ENCODE data around the gene MRPL14. TPM values are rescaled to one million over a fixed set of nuclear protein-coding genes. Genes with fewer than 3 reads are reported as not detected.
A peak's percentile ranks its signal among the peaks of the same experiment; 100 is the strongest.

Gene MRPL14
- total and polyA plus RNA-seq, 10 of the 15 experiments (the other 5 are each of a cell fraction or from before 2014, with no cell fraction given), result 80.5 to 294 (median 122) TPM

DNA sequence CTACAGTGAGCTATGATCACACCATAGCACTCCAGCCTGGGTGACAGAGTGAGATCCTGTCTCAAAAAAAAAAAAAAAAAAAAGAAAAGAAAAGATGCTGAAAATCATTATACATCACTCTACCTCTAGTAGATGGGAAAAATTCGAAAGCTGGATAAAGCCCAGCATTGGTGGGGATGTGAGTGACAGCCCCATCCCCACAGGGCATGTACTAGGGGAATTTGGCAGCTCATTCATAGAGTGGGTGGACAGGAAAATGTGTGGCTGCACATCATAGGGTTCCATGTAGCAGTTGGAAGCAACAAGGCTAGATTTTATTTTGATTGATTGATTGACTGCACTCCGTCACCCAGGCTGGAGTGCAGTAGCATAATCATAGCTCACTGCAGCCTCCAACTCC is 42.0 kb downstream of the MRPL14 start:
- Histone ChIP-seq H2AFZ (ENCODE audit: control insufficient read depth, low read depth, low read length) (no peak overlapping the region), H3K4me3 (no peak overlapping the region), H3K36me3 (ENCODE audit: control insufficient read depth in 2 of 2, insufficient read depth in 2 of 2, low read length in 1 of 2) (no peaks in the 10 kb centered on the region), H3K27me3 (replicated peaks in 1 of 2; ENCODE audit: control insufficient read depth in 2 of 2, insufficient read depth in 2 of 2, low read length in 1 of 2) (no peaks in the 10 kb centered on the region), H3K4me1 (ENCODE audit: control insufficient read depth, insufficient read depth, low read length) (peaks cover 12% of the 10 kb centered on the region), H3K9me3 (replicated peaks; ENCODE audit: control insufficient read depth, insufficient read depth, low read length) (no peaks in the 10 kb centered on the region), H3K27ac (ENCODE audit: control insufficient read depth, insufficient read depth) (no peak overlapping the region), H3K79me2 (ENCODE audit: control insufficient read depth, insufficient read depth, low read length) (no peaks in the 10 kb centered on the region), H4K20me1 (ENCODE audit: control insufficient read depth, insufficient read depth) (no peaks in the 10 kb centered on the region), H3K9ac (ENCODE audit: control insufficient read depth, insufficient read depth, low read length) (no peak overlapping the region), H3K4me2 (ENCODE audit: control insufficient read depth, insufficient read depth) (no peak overlapping the region)
- DNase-seq (ENCODE audit: low read depth, low spot score) (no peak), ATAC-seq (no peak), FAIRE-seq (no peak)
- BruUV-seq (replicated peaks), result no TSS peak
- SMC1A ChIA-PET (ENCODE audit: uncharacterized antibody, unreplicated experiment), result interaction anchor here (0.6 to 1.1 kb wide), 4 partner anchors 11 to 675 kb away, joined by 3 read pairs; no protein-coding TSS in a partner anchor
- 47% methylated on average over 2 of the region's 2 CpGs for WGBS (ENCODE audit: insufficient coverage, insufficient replicate concordance, low lambda C conversion rate, missing lambda C conversion rate)
- RAD21 ChIA-PET (ENCODE audit: unreplicated experiment), result interaction anchor here (0.6 to 1.1 kb wide), 3 partner anchors 11 to 332 kb away, joined by 3 to 4 read pairs (median 3); no protein-coding TSS in a partner anchor
- POLR2A ChIA-PET, result interaction anchor here (0.6 to 0.7 kb wide), 2 partner anchors 58 to 812 kb away, joined by 4 to 6 read pairs; no protein-coding TSS in a partner anchor
- CTCF ChIA-PET, result interaction anchor here (0.5 to 2.9 kb wide), 8 partner anchors 10 to 477 kb away, joined by 3 to 12 read pairs (median 4); partner anchors contain the start of gene SPATS1
- TF ChIP-seq PAX8 (IDR thresholded peaks at IDR 0.05), result no peak
- TF ChIP-seq, protein P1, sequence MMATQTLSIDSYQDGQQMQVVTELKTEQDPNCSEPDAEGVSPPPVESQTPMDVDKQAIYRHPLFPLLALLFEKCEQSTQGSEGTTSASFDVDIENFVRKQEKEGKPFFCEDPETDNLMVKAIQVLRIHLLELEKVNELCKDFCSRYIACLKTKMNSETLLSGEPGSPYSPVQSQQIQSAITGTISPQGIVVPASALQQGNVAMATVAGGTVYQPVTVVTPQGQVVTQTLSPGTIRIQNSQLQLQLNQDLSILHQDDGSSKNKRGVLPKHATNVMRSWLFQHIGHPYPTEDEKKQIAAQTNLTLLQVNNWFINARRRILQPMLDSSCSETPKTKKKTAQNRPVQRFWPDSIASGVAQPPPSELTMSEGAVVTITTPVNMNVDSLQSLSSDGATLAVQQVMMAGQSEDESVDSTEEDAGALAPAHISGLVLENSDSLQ (IDR thresholded peaks at IDR 0.05), result peak; percentile 52; the same call in 1 of the 2 replicates
- in situ Hi-C loops (cut with MboI) (no loop called here), intact Hi-C loops (cut with micrococcal nuclease; ENCODE audit: unreplicated experiment) (no loop called here)

DNA sequence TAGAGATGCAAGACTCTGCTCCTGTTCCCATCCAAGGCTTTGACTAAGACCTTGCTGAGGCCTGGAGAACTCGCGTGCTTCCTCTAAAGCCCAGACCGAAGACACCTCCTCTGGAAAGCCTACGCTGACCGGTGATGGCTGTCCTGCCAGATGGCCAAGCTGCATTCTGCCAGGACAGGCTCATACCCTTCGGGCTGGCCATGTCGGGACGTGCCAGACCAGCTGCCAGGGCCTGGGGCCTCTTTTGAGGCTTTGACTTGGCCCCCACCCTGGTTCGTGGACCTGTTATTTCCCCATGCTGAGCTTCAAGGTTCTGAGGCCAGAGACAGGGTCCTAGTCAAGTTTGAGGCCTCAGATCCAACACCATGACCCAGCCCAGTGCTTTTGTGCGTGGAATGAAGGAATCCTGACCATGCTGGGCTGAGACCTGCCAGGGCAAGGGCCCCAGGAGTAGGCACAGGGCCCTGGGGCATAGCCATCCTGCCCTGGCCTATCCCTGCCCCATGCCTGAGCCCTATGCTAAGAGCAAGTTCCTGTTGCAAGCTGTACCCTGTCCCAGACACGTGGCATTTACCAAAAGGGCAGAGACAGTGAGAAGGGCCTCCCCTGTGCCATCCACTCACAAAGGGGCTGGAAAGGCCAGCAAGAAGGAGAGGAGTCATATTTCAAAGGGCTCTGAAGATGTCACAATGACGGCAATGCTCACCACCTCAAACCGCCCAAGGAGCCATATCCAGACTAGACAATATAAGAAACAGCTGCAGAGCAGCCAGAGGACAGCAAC is 42.8 kb downstream of the MRPL14 start:
- no peak overlapping the region for H3K9ac ChIP-seq (ENCODE audit: control insufficient read depth, insufficient read depth, low read length)
- H3K9me3 ChIP-seq (replicated peaks; ENCODE audit: control insufficient read depth, insufficient read depth, low read length), result no peaks in the 10 kb centered on the region
- intact Hi-C loops (cut with micrococcal nuclease; ENCODE audit: unreplicated experiment), result no loop called here
- in situ Hi-C loops (cut with MboI), result no loop called here
- H3K27ac ChIP-seq (ENCODE audit: control insufficient read depth, insufficient read depth), result no peak overlapping the region
- no peak for ATAC-seq
- peaks cover 13% of the 10 kb centered on the region for H3K4me1 ChIP-seq (ENCODE audit: control insufficient read depth, insufficient read depth, low read length)
- WGBS (ENCODE audit: insufficient coverage, insufficient replicate concordance, low lambda C conversion rate, missing lambda C conversion rate), result 66% methylated on average over 13 of the region's 13 CpGs
- DNase-seq (ENCODE audit: low read depth, low spot score), result no peak
- RAD21 ChIA-PET (ENCODE audit: unreplicated experiment), result interaction anchor here (0.6 to 1.1 kb wide), 4 partner anchors 12 to 331 kb away, joined by 3 to 4 read pairs (median 3); no protein-coding TSS in a partner anchor
- no peaks in the 10 kb centered on the region for H4K20me1 ChIP-seq (ENCODE audit: control insufficient read depth, insufficient read depth)
- CTCF ChIA-PET, result interaction anchor here (0.5 to 2.9 kb wide), 7 partner anchors 10 to 360 kb away, joined by 3 to 12 read pairs (median 4); no protein-coding TSS in a partner anchor
- SMC1A ChIA-PET (ENCODE audit: uncharacterized antibody, unreplicated experiment), result interaction anchor here (0.9 to 1.0 kb wide), 2 partner anchors 268 to 360 kb away, joined by 3 read pairs; no protein-coding TSS in a partner anchor
- no TSS peak for BruUV-seq (replicated peaks)
- H2AFZ ChIP-seq (ENCODE audit: control insufficient read depth, low read depth, low read length), result no peak overlapping the region
- no peaks in the 10 kb centered on the region for H3K27me3 ChIP-seq (replicated peaks in 1 of 2; ENCODE audit: control insufficient read depth in 2 of 2, insufficient read depth in 2 of 2, low read length in 1 of 2)
- no peak overlapping the region for H3K4me3 ChIP-seq
- H3K79me2 ChIP-seq (ENCODE audit: control insufficient read depth, insufficient read depth, low read length), result no peaks in the 10 kb centered on the region
- no peak for FAIRE-seq
- H3K36me3 ChIP-seq (ENCODE audit: control insufficient read depth in 2 of 2, insufficient read depth in 2 of 2, low read length in 1 of 2), result no peaks in the 10 kb centered on the region
- POLR2A ChIA-PET, result interaction anchor here (0.6 to 0.7 kb wide), 2 partner anchors 57 to 811 kb away, joined by 4 to 6 read pairs; no protein-coding TSS in a partner anchor
- H3K4me2 ChIP-seq (ENCODE audit: control insufficient read depth, insufficient read depth), result no peak overlapping the region
- no peak for TF ChIP-seq ZZZ3 (IDR thresholded peaks at IDR 0.05; ENCODE audit: control insufficient read depth, insufficient read length, low read depth)
- no peak for TF ChIP-seq ESRRA (IDR thresholded peaks at IDR 0.05; ENCODE audit: low read length)
- TF ChIP-seq STAT3 (IDR thresholded peaks at IDR 0.05; ENCODE audit: low read depth, low read length), result no peak
- TF ChIP-seq SMARCA5 (IDR thresholded peaks at IDR 0.05), result no peak
- no peak for TF ChIP-seq SRF (IDR thresholded peaks at IDR 0.05; ENCODE audit: low read depth in 2 of 2, low read length in 2 of 2)
- no peak for TF ChIP-seq ATF7 (IDR thresholded peaks at IDR 0.05; ENCODE audit: low read depth)
- TF ChIP-seq, protein P2, sequence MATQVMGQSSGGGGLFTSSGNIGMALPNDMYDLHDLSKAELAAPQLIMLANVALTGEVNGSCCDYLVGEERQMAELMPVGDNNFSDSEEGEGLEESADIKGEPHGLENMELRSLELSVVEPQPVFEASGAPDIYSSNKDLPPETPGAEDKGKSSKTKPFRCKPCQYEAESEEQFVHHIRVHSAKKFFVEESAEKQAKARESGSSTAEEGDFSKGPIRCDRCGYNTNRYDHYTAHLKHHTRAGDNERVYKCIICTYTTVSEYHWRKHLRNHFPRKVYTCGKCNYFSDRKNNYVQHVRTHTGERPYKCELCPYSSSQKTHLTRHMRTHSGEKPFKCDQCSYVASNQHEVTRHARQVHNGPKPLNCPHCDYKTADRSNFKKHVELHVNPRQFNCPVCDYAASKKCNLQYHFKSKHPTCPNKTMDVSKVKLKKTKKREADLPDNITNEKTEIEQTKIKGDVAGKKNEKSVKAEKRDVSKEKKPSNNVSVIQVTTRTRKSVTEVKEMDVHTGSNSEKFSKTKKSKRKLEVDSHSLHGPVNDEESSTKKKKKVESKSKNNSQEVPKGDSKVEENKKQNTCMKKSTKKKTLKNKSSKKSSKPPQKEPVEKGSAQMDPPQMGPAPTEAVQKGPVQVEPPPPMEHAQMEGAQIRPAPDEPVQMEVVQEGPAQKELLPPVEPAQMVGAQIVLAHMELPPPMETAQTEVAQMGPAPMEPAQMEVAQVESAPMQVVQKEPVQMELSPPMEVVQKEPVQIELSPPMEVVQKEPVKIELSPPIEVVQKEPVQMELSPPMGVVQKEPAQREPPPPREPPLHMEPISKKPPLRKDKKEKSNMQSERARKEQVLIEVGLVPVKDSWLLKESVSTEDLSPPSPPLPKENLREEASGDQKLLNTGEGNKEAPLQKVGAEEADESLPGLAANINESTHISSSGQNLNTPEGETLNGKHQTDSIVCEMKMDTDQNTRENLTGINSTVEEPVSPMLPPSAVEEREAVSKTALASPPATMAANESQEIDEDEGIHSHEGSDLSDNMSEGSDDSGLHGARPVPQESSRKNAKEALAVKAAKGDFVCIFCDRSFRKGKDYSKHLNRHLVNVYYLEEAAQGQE (IDR thresholded peaks at IDR 0.05; ENCODE audit: low read depth, low read length), result no peak

All from GM12878 (cell line).